CD4-positive, alpha-beta T cell treated with Interferon alpha-2 for 1 hour (primary cell): Measurements from ENCODE around the gene BCL2L11.
A peak's percentile ranks its signal among the peaks of the same experiment; 100 is the strongest.

Experiments
- DNase-seq, 2 donors: peaks; one replicate each; pipeline ENCODE4 v3.0.0-alpha.2; 2020 to 2022

Gene BCL2L11

GRCh38 chr2:111145103-111145760, 24.5 kb downstream of the BCL2L11 start:
- no peak for DNase-seq

- no peak for DNase-seq
Observed at GRCh38 chr2:111145951-111146350, 25.2 kb downstream of the BCL2L11 start.

- no peak for DNase-seq
Observed at GRCh38 chr2:111148225-111148873, 27.6 kb downstream of the BCL2L11 start.

- no peak for DNase-seq
Observed at GRCh38 chr2:111148925-111149324, 28.2 kb downstream of the BCL2L11 start.

GRCh38 chr2:111149882-111150455, 29.3 kb downstream of the BCL2L11 start:
- DNase-seq, result no peak

GRCh38 chr2:111154758-111155157, 34.0 kb downstream of the BCL2L11 start:
- no peak for DNase-seq

- DNase-seq, result no peak
Observed at GRCh38 chr2:111155610-111156009, 34.9 kb downstream of the BCL2L11 start.

GRCh38 chr2:111156529-111156928, 35.8 kb downstream of the BCL2L11 start:
- no peak for DNase-seq

GRCh38 chr2:111157071-111157661, 36.5 kb downstream of the BCL2L11 start:
- DNase-seq, result peak in 1 of 2 donors; percentile 19

- DNase-seq, result peak in 1 of 2 donors; percentile 37
Observed at GRCh38 chr2:111157798-111158197, 37.1 kb downstream of the BCL2L11 start.

GRCh38 chr2:111159641-111160040, 38.9 kb downstream of the BCL2L11 start:
- no peak for DNase-seq

- DNase-seq, result no peak
Observed at GRCh38 chr2:111160758-111161157, 40.0 kb downstream of the BCL2L11 start.

- DNase-seq, result no peak
Observed at GRCh38 chr2:111161971-111162370, 41.3 kb downstream of the BCL2L11 start.

GRCh38 chr2:111162718-111163331, 42.1 kb downstream of the BCL2L11 start:
- DNase-seq, result no peak

GRCh38 chr2:111164078-111164477, 43.4 kb downstream of the BCL2L11 start:
- no peak for DNase-seq

GRCh38 chr2:111165084-111165483, 44.4 kb downstream of the BCL2L11 start:
- DNase-seq, result no peak

GRCh38 chr2:111166115-111166514, 45.4 kb downstream of the BCL2L11 start:
- no peak for DNase-seq

- no peak for DNase-seq
Observed at GRCh38 chr2:111167076-111167862, 46.6 kb downstream of the BCL2L11 start.

- DNase-seq, result no peak
Observed at GRCh38 chr2:111167863-111168162, 47.1 kb downstream of the BCL2L11 start.

GRCh38 chr2:111168528-111169239, 48.0 kb downstream of the BCL2L11 start:
- peak in 1 of 2 donors; percentile 10 for DNase-seq

GRCh38 chr2:111169268-111169667, 48.6 kb downstream of the BCL2L11 start:
- DNase-seq, result no peak

GRCh38 chr2:111169924-111170323, 49.2 kb downstream of the BCL2L11 start:
- no peak for DNase-seq
